ENCODE measurements around the gene ELK4.

The ELK4 gene

DNA sequence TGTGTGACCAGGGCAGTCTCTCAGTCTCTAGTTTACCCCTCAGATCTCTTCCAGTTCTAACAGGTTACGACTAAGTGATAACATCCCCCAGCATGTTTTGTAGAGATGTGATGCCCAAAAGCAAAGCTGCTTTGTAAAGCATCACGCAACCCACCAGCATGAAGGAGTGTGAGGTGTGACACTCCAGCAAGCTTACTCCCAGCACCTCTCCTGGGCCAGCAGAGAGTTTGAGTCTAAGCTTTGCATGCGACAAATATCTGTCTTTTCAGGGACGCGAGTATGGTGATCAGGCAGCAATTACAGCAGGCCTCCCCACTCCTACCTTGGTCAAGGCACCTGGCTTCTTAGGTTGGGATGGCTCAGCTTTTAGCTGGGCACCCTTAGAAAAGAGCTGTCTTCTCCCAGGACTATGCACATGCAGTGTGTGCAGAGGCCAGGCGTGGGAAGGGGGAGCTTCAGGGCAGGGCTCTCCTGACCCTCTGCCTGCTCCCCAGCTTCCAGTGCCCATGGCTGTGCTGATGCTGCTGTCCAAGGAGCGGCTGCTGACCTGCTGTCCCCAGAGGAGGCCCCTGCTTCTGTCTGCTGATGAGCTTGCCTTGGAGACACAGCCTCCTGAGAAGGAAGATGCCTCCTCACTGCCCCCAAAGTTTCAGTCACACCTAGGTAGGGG is 48.2 kb downstream of the ELK4 start:
- H3K4me1 ChIP-seq (ENCODE audit: control insufficient read depth, low read depth, low read length): peaks cover 5% of the 10 kb centered on the region
- H3K27me3 ChIP-seq (ENCODE audit: control insufficient read depth, insufficient read depth, low read length): no peaks in the 10 kb centered on the region
- H3K4me3 ChIP-seq (ENCODE audit: low read length): no peak overlapping the region
- H3K9ac ChIP-seq (ENCODE audit: low read length): no peak overlapping the region
- H3K27ac ChIP-seq (ENCODE audit: low read length): no peak overlapping the region
- H3K9me3 ChIP-seq (ENCODE audit: control insufficient read depth, low read depth, low read length): no peaks in the 10 kb centered on the region
- no peaks in the 10 kb centered on the region for H3K36me3 ChIP-seq (ENCODE audit: control insufficient read depth, low read depth, low read length)

DNA sequence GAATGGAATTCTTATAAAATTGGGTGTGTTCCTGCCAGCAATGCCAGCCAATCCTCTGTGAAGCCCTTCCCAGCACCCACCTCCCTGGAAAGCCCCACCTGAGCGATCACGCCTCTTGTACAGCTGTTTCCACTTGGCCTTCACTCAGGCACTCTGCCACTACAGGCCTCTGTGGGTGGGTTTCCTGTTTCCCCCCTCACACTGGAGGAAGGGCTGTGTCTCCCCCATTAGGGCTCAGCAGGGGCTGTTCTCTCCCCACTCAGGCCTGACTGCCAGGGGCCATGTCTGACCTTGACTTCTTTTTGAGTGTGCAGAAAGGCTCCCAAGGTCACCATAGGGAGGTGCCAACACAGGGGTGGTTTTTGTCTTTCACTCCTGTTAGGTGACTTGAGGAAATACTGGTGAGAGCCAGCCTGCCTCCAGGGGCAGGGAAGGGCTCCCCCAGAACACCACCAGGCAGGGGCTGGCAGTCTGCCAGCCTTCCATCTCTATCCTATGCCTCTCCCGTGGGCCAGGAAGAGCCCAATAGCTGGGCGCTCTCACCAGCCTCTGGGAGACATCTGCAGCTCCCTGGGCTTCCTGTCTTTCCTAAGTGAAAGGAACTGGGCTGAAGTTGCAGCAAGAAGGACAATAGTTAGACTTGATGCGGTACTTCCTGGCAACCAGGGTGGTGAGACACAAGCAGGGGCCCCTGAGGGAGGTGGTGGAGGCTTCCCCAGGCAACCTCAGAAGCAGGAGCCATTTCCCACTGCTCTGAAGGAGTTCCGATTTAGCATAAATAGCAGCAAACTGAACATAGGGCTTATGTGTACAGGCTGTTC is 49.1 kb downstream of the ELK4 start:
- Histone ChIP-seq H3K27me3 (ENCODE audit: control insufficient read depth, insufficient read depth, low read length) (no peaks in the 10 kb centered on the region), H3K4me1 (ENCODE audit: control insufficient read depth, low read depth, low read length) (peaks cover 5% of the 10 kb centered on the region), H3K27ac (ENCODE audit: low read length) (no peak overlapping the region), H3K4me3 (ENCODE audit: low read length) (no peak overlapping the region), H3K9ac (ENCODE audit: low read length) (no peak overlapping the region), H3K36me3 (ENCODE audit: control insufficient read depth, low read depth, low read length) (no peaks in the 10 kb centered on the region), H3K9me3 (ENCODE audit: control insufficient read depth, low read depth, low read length) (no peaks in the 10 kb centered on the region)

DNA sequence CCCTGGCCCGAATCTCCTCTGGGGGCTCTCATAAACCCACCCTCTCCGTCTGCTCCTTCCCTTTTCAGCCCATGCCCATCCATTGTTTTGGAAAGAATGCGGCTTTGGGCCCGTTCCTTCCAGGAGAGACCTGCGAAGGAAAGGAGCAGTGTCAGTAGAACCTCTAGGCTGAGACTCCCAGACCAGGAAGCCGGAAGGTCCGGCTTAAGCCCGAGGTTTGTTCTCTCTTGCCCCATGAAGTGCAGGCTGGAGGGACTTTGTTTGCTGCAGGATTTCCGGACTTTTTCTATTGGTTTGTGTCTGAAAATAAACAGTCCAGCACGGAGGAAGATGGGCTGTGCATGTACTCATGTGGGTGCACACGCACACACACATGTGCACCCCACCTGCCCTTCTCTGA is 49.8 kb downstream of the ELK4 start:
- Histone ChIP-seq H3K4me1 (ENCODE audit: control insufficient read depth, low read depth, low read length) (peaks cover 5% of the 10 kb centered on the region), H3K27me3 (ENCODE audit: control insufficient read depth, insufficient read depth, low read length) (no peaks in the 10 kb centered on the region), H3K36me3 (ENCODE audit: control insufficient read depth, low read depth, low read length) (no peaks in the 10 kb centered on the region), H3K9ac (ENCODE audit: low read length) (no peak overlapping the region), H3K4me3 (ENCODE audit: low read length) (no peak overlapping the region), H3K27ac (ENCODE audit: low read length) (no peak overlapping the region), H3K9me3 (ENCODE audit: control insufficient read depth, low read depth, low read length) (no peaks in the 10 kb centered on the region)

DNA sequence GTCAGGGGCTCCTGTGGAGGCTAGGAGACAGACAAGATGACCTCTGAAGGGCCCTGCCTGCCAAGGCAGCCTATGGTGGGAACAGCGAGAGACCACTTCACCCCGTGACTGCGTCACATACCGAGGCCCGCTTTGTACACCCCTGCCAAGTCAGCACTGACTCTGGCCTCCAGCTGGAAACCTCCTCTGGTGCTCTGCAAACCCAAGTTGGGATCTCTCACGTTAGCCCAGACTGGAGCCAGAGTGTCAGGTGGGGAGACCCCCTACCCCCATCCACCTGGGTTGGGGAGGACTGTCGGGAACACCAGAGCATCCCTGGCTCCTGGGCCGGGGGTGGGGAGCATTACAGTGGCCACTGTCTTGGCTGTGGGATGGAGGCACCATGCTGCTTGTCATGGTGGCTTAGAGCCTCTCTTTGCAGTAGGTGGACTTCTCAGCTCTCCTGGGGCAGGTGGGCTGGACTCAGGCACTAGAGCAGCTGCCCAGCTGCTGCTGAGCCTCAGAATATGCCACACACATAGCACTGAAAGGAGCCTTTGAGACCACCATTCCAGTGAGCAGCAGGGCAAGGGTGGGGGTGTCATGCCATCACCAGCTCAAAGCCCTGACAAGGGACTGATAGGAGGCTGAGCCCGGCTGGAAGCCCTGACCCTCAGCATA is 50.4 kb downstream of the ELK4 start:
- Histone ChIP-seq H3K27ac (ENCODE audit: low read length) (no peak overlapping the region), H3K9ac (ENCODE audit: low read length) (no peak overlapping the region), H3K4me3 (ENCODE audit: low read length) (no peak overlapping the region), H3K27me3 (ENCODE audit: control insufficient read depth, insufficient read depth, low read length) (no peaks in the 10 kb centered on the region), H3K9me3 (ENCODE audit: control insufficient read depth, low read depth, low read length) (no peaks in the 10 kb centered on the region), H3K4me1 (ENCODE audit: control insufficient read depth, low read depth, low read length) (peaks cover 5% of the 10 kb centered on the region), H3K36me3 (ENCODE audit: control insufficient read depth, low read depth, low read length) (no peaks in the 10 kb centered on the region)

DNA sequence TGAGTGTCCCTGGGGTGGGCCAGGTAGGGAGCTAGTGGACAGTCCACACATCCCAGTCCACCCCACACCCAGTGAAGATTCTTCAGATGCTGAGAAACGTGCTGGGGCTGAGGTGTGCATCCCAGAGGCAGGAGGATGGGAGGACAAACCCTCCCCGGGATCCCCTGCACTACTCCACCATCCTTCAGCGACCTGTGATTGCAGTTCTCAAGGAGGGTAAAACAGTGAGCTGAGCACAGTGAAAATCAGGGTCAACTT is 51.0 kb downstream of the ELK4 start:
- H3K9ac ChIP-seq (ENCODE audit: low read length): no peak overlapping the region
- H3K27me3 ChIP-seq (ENCODE audit: control insufficient read depth, insufficient read depth, low read length): no peaks in the 10 kb centered on the region

DNA sequence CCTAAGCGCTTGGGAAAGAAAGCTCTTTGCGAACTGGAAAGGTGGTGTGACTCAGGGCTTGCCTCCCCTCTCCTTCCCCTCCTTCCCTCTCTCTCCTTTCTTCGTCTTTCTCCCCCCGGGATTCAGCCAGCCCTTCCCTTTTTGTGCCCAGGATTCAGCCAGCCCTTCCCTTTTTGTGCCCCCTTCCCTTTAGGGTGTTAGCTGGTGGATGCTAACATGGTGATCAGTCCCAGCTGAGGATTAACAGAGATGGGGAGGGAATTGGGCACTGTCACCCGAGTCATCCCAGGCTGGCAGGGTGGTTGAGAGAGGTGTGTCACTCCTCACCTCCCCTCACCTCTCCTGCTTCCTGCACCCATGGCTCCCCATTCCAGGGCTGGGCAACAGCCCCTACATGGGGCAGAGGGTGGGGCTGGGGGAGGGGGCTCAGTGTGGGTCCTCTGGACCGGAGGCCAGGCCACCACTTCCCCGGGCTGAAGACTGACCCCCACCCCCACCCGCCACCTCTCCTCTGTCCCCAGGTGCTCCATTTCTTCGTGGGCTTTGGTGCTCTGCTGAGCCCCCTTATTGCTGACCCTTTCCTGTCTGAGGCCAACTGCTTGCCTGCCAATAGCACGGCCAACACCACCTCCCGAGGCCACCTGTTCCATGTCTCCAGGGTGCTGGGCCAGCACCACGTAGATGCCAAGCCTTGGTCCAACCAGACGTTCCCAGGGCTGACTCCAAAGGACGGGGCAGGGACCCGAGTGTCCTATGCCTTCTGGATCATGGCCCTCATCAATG is 51.5 kb downstream of the ELK4 start:
- no peaks in the 10 kb centered on the region for H3K9me3 ChIP-seq (ENCODE audit: control insufficient read depth, low read depth, low read length)
- no peaks in the 10 kb centered on the region for H3K36me3 ChIP-seq (ENCODE audit: control insufficient read depth, low read depth, low read length)
- H3K9ac ChIP-seq (ENCODE audit: low read length): no peak overlapping the region
- H3K4me3 ChIP-seq (ENCODE audit: low read length): no peak overlapping the region
- peaks cover 5% of the 10 kb centered on the region for H3K4me1 ChIP-seq (ENCODE audit: control insufficient read depth, low read depth, low read length)
- no peaks in the 10 kb centered on the region for H3K27me3 ChIP-seq (ENCODE audit: control insufficient read depth, insufficient read depth, low read length)
- H3K27ac ChIP-seq (ENCODE audit: low read length): no peak overlapping the region

More for the DNA sequence above, 51.0 kb downstream of the ELK4 start:
- Histone ChIP-seq H3K4me1 (ENCODE audit: control insufficient read depth, low read depth, low read length) (peaks cover 5% of the 10 kb centered on the region), H3K4me3 (ENCODE audit: low read length) (no peak overlapping the region), H3K36me3 (ENCODE audit: control insufficient read depth, low read depth, low read length) (no peaks in the 10 kb centered on the region), H3K27ac (ENCODE audit: low read length) (no peak overlapping the region), H3K9me3 (ENCODE audit: control insufficient read depth, low read depth, low read length) (no peaks in the 10 kb centered on the region)

DNA sequence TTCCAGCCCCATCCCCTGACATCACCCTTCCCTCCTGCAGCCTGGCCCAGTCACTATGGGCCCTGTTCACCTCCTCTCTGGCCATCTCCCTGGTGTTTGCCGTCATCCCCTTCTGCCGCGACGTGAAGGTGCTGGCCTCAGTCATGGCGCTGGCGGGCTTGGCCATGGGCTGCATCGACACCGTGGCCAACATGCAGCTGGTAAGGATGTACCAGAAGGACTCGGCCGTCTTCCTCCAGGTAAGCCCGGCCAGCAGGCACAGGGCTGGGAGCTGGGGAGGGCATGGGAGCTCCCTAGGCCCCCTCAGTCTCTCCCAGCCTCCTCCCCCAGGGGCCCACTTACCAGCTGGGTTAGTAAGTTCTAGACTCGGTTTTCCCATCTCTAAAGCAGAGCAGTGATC is 52.1 kb downstream of the ELK4 start:
- Histone ChIP-seq H3K9me3 (ENCODE audit: control insufficient read depth, low read depth, low read length) (no peaks in the 10 kb centered on the region), H3K4me3 (ENCODE audit: low read length) (no peak overlapping the region), H3K27me3 (ENCODE audit: control insufficient read depth, insufficient read depth, low read length) (no peaks in the 10 kb centered on the region), H3K4me1 (ENCODE audit: control insufficient read depth, low read depth, low read length) (peaks cover 5% of the 10 kb centered on the region), H3K36me3 (ENCODE audit: control insufficient read depth, low read depth, low read length) (no peaks in the 10 kb centered on the region), H3K9ac (ENCODE audit: low read length) (no peak overlapping the region), H3K27ac (ENCODE audit: low read length) (no peak overlapping the region)

DNA sequence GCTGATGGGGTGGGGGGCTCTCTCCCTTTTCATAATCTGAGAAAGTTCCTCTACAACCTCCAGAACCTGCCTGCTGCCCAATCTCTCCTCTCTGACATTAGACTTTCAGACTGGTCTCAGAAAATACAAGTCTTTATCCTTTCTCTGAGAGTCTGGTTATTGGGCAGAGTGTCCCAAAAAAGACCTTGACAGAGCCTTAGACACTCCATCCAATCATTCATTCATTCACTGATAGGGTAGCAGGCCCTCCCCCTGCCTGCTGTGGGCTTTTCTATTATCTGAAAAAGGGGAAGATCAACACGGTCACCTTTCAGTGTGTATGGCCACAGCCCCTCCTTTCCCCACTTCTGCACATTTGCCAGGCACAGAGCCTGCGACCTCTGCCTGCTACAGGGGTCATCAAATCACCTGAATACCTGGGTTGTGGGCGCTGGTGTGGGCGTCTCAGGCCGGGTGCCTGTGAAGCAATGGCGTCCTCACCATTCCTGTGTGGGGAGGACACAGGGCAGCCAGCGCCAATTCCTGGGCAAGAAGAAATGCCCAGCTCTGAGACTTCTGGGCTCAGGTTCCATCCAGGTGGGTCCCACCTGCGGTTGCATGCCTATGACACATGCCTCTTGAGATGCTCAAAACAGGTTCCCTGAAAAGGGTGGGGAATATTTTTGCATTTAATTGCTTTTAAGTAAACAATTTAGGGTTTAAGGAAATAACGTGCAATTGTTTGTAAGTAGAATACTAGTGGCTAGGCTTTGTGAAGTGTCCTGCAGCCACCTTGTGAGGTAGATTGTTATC is 52.8 kb downstream of the ELK4 start:
- Histone ChIP-seq H3K27me3 (ENCODE audit: control insufficient read depth, insufficient read depth, low read length) (no peaks in the 10 kb centered on the region), H3K27ac (ENCODE audit: low read length) (no peak overlapping the region), H3K9me3 (ENCODE audit: control insufficient read depth, low read depth, low read length) (no peaks in the 10 kb centered on the region), H3K9ac (ENCODE audit: low read length) (no peak overlapping the region), H3K36me3 (ENCODE audit: control insufficient read depth, low read depth, low read length) (no peaks in the 10 kb centered on the region), H3K4me1 (ENCODE audit: control insufficient read depth, low read depth, low read length) (peaks cover 5% of the 10 kb centered on the region), H3K4me3 (ENCODE audit: low read length) (no peak overlapping the region)

DNA sequence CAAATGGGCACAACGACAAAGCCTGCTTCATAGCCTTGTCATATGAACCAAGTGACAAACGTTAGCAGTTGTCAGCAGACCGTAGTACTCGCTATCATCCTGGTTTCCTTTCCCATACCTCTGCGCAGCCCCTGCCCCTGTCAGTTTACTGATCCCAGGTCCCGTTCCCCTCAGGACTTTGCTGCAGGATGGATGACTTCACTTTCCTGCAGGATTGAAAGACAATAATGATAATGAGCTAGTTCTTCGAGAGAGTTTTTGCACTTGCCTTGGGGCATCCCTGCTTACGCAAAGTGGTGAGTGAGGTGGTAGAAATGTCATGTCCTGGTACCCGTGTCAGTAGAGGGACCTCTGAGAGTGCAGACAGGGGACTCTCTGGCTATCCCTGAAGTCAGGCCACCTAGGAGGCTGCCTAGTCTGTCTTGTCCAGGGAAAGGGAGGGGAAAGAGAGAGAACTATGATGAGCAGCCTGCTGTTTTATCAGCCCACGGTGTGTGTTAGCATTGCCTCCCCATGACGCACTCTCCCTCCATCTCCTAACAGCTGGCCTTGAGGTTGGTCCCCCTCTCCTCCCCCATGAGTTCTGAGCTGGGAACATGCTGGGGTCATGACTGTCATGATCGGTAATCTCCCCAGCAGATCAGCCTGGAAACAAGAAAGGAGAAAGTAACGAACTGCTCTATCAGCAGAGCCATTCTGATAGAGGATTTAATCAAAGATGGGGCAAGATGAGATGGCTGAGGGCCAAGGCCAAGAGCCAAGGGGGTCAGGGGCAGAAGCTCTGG is 53.7 kb downstream of the ELK4 start:
- Histone ChIP-seq H3K27me3 (ENCODE audit: control insufficient read depth, insufficient read depth, low read length) (no peaks in the 10 kb centered on the region), H3K4me1 (ENCODE audit: control insufficient read depth, low read depth, low read length) (peaks cover 5% of the 10 kb centered on the region), H3K27ac (ENCODE audit: low read length) (no peak overlapping the region), H3K4me3 (ENCODE audit: low read length) (no peak overlapping the region), H3K9ac (ENCODE audit: low read length) (no peak overlapping the region), H3K36me3 (ENCODE audit: control insufficient read depth, low read depth, low read length) (no peaks in the 10 kb centered on the region), H3K9me3 (ENCODE audit: control insufficient read depth, low read depth, low read length) (no peaks in the 10 kb centered on the region)

DNA sequence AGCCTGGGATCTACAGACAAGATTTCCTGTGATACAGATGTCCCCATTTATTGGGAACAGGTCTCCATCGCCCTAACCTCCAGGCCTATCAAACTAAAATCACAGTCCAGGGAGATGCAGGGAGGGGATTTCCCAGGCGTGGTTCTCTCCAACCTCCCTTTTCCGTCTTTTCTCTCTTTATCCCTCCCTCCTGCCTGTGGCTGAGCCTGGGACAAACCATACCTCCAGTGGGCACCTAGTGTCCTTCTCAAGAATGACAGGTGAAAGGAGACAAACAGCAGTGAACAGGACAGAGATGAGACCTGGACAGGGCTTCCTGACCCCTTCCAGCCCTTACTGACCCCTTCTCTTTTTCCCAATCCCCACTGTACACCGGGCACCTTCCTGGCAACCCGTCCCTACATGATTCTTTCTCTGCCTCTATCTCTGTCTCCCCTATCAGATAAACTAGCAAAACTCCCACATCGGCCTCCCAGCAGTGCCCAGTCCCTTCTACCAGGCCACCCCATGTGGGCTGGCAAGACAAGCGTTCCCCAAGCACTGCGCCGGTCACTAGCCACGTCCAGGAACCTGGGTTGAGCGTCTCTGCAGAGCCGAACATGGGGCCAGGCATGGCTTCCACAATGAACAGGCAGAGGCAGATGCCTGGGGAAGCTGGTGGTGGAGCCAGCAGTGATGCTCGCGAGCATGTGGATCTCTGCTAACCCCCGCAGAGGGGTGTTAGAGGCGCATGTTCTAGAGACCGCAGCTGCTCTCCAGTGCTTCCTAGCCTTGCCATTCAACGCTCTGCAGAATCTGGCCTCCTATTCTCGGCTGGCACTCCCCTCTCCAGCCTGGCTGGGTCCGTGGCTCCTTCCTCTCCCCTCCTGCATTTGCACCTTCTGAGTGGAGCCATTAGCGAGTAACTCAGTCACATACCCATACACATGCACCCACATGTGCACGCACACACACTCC is 54.7 kb downstream of the ELK4 start:
- Histone ChIP-seq H3K27ac (ENCODE audit: low read length) (no peak overlapping the region), H3K36me3 (ENCODE audit: control insufficient read depth, low read depth, low read length) (no peaks in the 10 kb centered on the region), H3K9me3 (ENCODE audit: control insufficient read depth, low read depth, low read length) (no peaks in the 10 kb centered on the region), H3K4me1 (ENCODE audit: control insufficient read depth, low read depth, low read length) (peaks cover 5% of the 10 kb centered on the region), H3K27me3 (ENCODE audit: control insufficient read depth, insufficient read depth, low read length) (peaks cover 8% of the 10 kb centered on the region), H3K4me3 (ENCODE audit: low read length) (no peak overlapping the region), H3K9ac (ENCODE audit: low read length) (no peak overlapping the region)

All from iPS-18a (cell line).